HEK293 (cell line): ENCODE measurements around the gene HEPHL1.

Source experiments
- CTCF ChIA-PET: fragments of 350-600 bp; formaldehyde crosslinking; extraction: SDS; loops from one replicate; lab custom pipeline; 2021; ENCODE audit warnings: antibody characterized with exemption; lab: Yijun Ruan, JAX
- POLR2A ChIA-PET: fragments of 300-600 bp; formaldehyde crosslinking; extraction: SDS; loops from one replicate; lab custom pipeline; 2020; ENCODE audit warnings: antibody characterized with exemption, inconsistent platforms; lab: Yijun Ruan, JAX
- H3K27ac ChIP-seq: fragments of 200-500 bp; sonication (Bioruptor generic); 2 replicates; pipeline ENCODE4 v1.5.1; 2014; ENCODE audit warnings: low read depth, low read length, control low read depth, inconsistent platforms; ENCODE audit errors: extremely low read depth
- H3K36me3 ChIP-seq, 2 experiments: fragments of 200-500 bp in 1 of 2; sonication (Bioruptor generic) in 1 of 2; 1 replicate in 1 of 2; 2 replicates in 1 of 2; pipeline ENCODE4 v1.5.1; 2014 to 2017; ENCODE audit warnings: inconsistent platforms in 2 of 2, low read length in 2 of 2; ENCODE audit not compliant: control insufficient read depth in 2 of 2, insufficient read depth in 1 of 2
- H3K4me1 ChIP-seq: fragments of 200-500 bp; sonication (Bioruptor generic); 2 replicates; pipeline ENCODE4 v1.5.1; 2014; ENCODE audit warnings: mild to moderate bottlenecking, low read length, inconsistent platforms; ENCODE audit not compliant: control insufficient read depth, insufficient read depth
- H3K4me3 ChIP-seq: 2 replicates; pipeline ENCODE4 v1.5.1; 2011; ENCODE audit warnings: low read depth, mild to moderate bottlenecking, control low read depth, low read length, moderate library complexity
- H3K9me3 ChIP-seq: fragments of 200-500 bp; sonication (Bioruptor generic); 2 replicates; pipeline ENCODE4 v1.5.1; 2014; ENCODE audit warnings: low read depth, low read length, inconsistent platforms; ENCODE audit not compliant: control insufficient read depth, insufficient read depth
- BCL11B ChIP-seq: fragments of 450-650 bp; formaldehyde crosslinking; IDR thresholded peaks from 2 replicates; pipeline ENCODE4 v1.5.1; 2016; ENCODE audit warnings: low read depth, missing biosample characterization, missing genetic modification characterization
- FEZF1 ChIP-seq: fragments of 450-650 bp; formaldehyde crosslinking; IDR thresholded peaks from 2 replicates; pipeline ENCODE4 v1.5.1; 2016; ENCODE audit warnings: missing biosample characterization, missing genetic modification characterization
- HOXC10 ChIP-seq: sonication (generic); formaldehyde crosslinking; IDR thresholded peaks from 2 replicates; pipeline ENCODE4 v1.8.1; 2023; ENCODE audit warnings: mild to moderate bottlenecking, missing genetic modification reagents
- IKZF3 ChIP-seq: fragments of 450-650 bp; IDR thresholded peaks from 2 replicates; pipeline ENCODE4 v1.5.0; 2018; ENCODE audit warnings: missing biosample characterization, mild to moderate bottlenecking, missing genetic modification characterization, moderate library complexity
- PRDM1 ChIP-seq: fragments of 450-650 bp; formaldehyde crosslinking; IDR thresholded peaks from 2 replicates; pipeline ENCODE4; 2016; ENCODE audit warnings: missing biosample characterization, missing genetic modification characterization
- ZBTB17 ChIP-seq: fragments of 450-650 bp; formaldehyde crosslinking; IDR thresholded peaks from 2 replicates; pipeline ENCODE4 v1.5.1; 2016; ENCODE audit warnings: missing biosample characterization, missing genetic modification characterization
- ZFHX2 ChIP-seq: fragments of 450-650 bp; formaldehyde crosslinking; conservative IDR thresholded peaks from 2 replicates; pipeline ENCODE4 v1.5.1; 2016; ENCODE audit warnings: missing biosample characterization, missing genetic modification characterization
- ZFP37 ChIP-seq: fragments of 450-650 bp; formaldehyde crosslinking; IDR thresholded peaks from 2 replicates; pipeline ENCODE4 v1.5.1; 2016; ENCODE audit warnings: missing biosample characterization, missing genetic modification characterization
- ZNF10 ChIP-seq: fragments of 450-650 bp; formaldehyde crosslinking; IDR thresholded peaks from 2 replicates; pipeline ENCODE4 v1.5.1; 2017; ENCODE audit warnings: missing biosample characterization, missing genetic modification characterization
- ZNF138 ChIP-seq: fragments of 450-650 bp; formaldehyde crosslinking; IDR thresholded peaks from 2 replicates; pipeline ENCODE4 v1.5.1; 2016; ENCODE audit warnings: missing biosample characterization, missing genetic modification characterization, borderline replicate concordance
- ZNF223 ChIP-seq: fragments of 450-650 bp; formaldehyde crosslinking; IDR thresholded peaks from 2 replicates; pipeline ENCODE4 v1.5.1; 2016; ENCODE audit warnings: missing biosample characterization, missing genetic modification characterization
- ZNF391 ChIP-seq: fragments of 450-650 bp; formaldehyde crosslinking; IDR thresholded peaks from 2 replicates; pipeline ENCODE4 v1.5.1; 2016; ENCODE audit warnings: low read depth, missing biosample characterization, missing genetic modification characterization, borderline replicate concordance
- ZNF426 ChIP-seq: fragments of 450-650 bp; formaldehyde crosslinking; IDR thresholded peaks from 2 replicates; pipeline ENCODE4 v1.5.1; 2017; ENCODE audit warnings: missing biosample characterization, missing genetic modification characterization, mild to moderate bottlenecking, inconsistent platforms, moderate library complexity
- ZNF48 ChIP-seq: fragments of 450-650 bp; formaldehyde crosslinking; IDR thresholded peaks from 2 replicates; pipeline ENCODE4 v1.5.1; 2016; ENCODE audit warnings: missing biosample characterization, missing genetic modification characterization
- ZNF548 ChIP-seq: fragments of 450-650 bp; formaldehyde crosslinking; IDR thresholded peaks from 2 replicates; pipeline ENCODE4 v1.5.1; 2016; ENCODE audit warnings: missing biosample characterization, missing genetic modification characterization
- ZNF571 ChIP-seq: fragments of 450-650 bp; formaldehyde crosslinking; IDR thresholded peaks from 2 replicates; pipeline ENCODE4 v1.5.0; 2017; ENCODE audit warnings: missing biosample characterization, missing genetic modification characterization
- ZNF600 ChIP-seq: fragments of 450-650 bp; formaldehyde crosslinking; IDR thresholded peaks from 2 replicates; pipeline ENCODE4 v1.5.1; 2016; ENCODE audit warnings: missing biosample characterization, missing genetic modification characterization
- ZNF610 ChIP-seq: fragments of 450-650 bp; formaldehyde crosslinking; IDR thresholded peaks from 2 replicates; pipeline ENCODE4 v1.5.1; 2016; ENCODE audit warnings: missing biosample characterization, missing genetic modification characterization, borderline replicate concordance
- ZNF664 ChIP-seq: fragments of 450-650 bp; formaldehyde crosslinking; IDR thresholded peaks from 2 replicates; pipeline ENCODE4 v1.5.1; 2016; ENCODE audit warnings: missing biosample characterization, missing genetic modification characterization
- ZNF776 ChIP-seq: fragments of 450-650 bp; formaldehyde crosslinking; IDR thresholded peaks from 2 replicates; pipeline ENCODE4 v1.5.0; 2017; ENCODE audit warnings: missing biosample characterization, missing genetic modification characterization, borderline replicate concordance
- TF ChIP-seq, protein P1 (sequence below): fragments of 450-650 bp; formaldehyde crosslinking; IDR thresholded peaks from 2 replicates; pipeline ENCODE4; 2016; ENCODE audit warnings: missing biosample characterization, missing genetic modification characterization
- TF ChIP-seq, protein P2 (sequence below): fragments of 450-650 bp; formaldehyde crosslinking; IDR thresholded peaks from 2 replicates; pipeline ENCODE4 v1.5.1; 2017; ENCODE audit warnings: missing biosample characterization, missing genetic modification characterization
- TF ChIP-seq, protein P3 (sequence below): fragments of 450-650 bp; formaldehyde crosslinking; IDR thresholded peaks from 2 replicates; pipeline ENCODE4 v1.5.1; 2016; ENCODE audit warnings: missing biosample characterization, missing genetic modification characterization
- TF ChIP-seq, protein P4 (sequence below): fragments of 450-650 bp; formaldehyde crosslinking; IDR thresholded peaks from 2 replicates; pipeline ENCODE4 v1.5.1; 2017; ENCODE audit warnings: missing biosample characterization, missing genetic modification characterization
- TF ChIP-seq, protein P5 (sequence below): fragments of 450-650 bp; formaldehyde crosslinking; IDR thresholded peaks from 2 replicates; pipeline ENCODE4 v1.5.1; 2016; ENCODE audit warnings: missing biosample characterization, missing genetic modification characterization, borderline replicate concordance

HEPHL1 gene

DNA sequence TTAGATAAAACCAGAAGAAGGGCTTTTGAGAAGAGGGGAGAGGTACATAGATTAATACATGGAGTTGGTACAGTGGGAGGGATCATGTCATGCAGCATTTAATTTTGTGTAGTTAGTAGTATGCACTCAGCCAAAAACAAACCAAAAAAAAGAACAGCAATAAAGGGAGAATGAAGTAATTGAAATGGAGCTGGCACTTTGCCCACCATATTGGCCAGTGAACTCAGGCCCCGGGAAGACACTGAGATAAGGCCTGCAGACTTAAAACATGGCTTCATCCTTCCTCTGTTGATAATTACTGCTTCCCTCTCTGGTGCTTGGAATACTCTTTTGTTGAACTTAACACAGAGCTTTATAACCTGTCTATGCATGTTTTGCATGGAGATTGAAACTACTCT lies 110.6 kb downstream of the HEPHL1 start (continued):
- TF ChIP-seq, protein P1, sequence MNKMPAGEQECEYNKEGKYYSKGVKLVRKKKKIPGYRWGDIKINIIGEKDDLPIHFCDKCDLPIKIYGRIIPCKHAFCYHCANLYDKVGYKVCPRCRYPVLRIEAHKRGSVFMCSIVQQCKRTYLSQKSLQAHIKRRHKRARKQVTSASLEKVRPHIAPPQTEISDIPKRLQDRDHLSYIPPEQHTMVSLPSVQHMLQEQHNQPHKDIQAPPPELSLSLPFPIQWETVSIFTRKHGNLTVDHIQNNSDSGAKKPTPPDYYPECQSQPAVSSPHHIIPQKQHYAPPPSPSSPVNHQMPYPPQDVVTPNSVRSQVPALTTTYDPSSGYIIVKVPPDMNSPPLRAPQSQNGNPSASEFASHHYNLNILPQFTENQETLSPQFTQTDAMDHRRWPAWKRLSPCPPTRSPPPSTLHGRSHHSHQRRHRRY (tag by site-specific recombination) = no peak
- no peak for TF ChIP-seq ZNF426
- TF ChIP-seq, protein P2, sequence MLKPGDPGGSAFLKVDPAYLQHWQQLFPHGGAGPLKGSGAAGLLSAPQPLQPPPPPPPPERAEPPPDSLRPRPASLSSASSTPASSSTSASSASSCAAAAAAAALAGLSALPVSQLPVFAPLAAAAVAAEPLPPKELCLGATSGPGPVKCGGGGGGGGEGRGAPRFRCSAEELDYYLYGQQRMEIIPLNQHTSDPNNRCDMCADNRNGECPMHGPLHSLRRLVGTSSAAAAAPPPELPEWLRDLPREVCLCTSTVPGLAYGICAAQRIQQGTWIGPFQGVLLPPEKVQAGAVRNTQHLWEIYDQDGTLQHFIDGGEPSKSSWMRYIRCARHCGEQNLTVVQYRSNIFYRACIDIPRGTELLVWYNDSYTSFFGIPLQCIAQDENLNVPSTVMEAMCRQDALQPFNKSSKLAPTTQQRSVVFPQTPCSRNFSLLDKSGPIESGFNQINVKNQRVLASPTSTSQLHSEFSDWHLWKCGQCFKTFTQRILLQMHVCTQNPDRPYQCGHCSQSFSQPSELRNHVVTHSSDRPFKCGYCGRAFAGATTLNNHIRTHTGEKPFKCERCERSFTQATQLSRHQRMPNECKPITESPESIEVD = 0 out of 2 replicates have a peak, but pooled peaks have one; percentile 22
- no peak for TF ChIP-seq IKZF3 (tag by site-specific recombination)
- no peak for TF ChIP-seq ZNF571

DNA sequence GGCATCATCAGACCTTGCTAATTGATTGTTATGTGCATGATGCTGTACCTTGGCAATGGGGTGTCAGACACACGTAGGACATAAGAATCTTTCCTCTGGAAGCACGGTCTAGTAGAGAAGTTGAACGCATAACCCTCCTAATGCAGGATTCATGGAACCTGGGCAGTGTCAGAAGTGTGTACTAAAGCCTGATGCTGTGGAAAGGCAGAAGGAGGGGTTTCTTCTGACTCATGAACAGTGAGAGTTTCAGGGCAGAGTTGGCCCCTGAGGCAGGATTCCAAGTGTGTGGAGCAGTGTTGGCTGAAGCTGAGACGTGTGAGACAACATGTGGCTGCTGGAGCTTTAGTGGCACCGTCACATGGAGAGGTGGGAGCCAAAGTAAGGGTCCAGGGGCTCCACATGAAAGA lies 111.0 kb downstream of the HEPHL1 start:
- no peak overlapping the region; the same call in 1 of the 2 replicates for H3K27ac ChIP-seq
- ChIA-PET CTCF (interaction anchor here (0.8 to 1.5 kb wide), 3 partner anchors 12 to 237 kb away, joined by 3 to 8 read pairs (median 3); no protein-coding TSS in a partner anchor), POLR2A (no interaction called here)
- H3K36me3 ChIP-seq = no peaks in the 10 kb centered on the region
- H3K9me3 ChIP-seq = no peaks in the 10 kb centered on the region
- peaks cover 8% of the 10 kb centered on the region for H3K4me1 ChIP-seq
- H3K4me3 ChIP-seq = no peak overlapping the region
- TF ChIP-seq ZNF391 (tag by site-specific recombination) (no peak), HOXC10 (no peak), ZNF548 (tag by site-specific recombination) (no peak), BCL11B (tag by site-specific recombination) (no peak), ZFP37 (tag by site-specific recombination) (no peak), FEZF1 (tag by site-specific recombination) (no peak), ZNF48 (tag by site-specific recombination) (no peak), ZNF223 (tag by site-specific recombination) (no peak), ZNF664 (tag by site-specific recombination) (no peak), PRDM1 (tag by site-specific recombination) (peak; percentile 44; the same call in 1 of the 2 replicates), ZFHX2 (tag by site-specific recombination) (no peak), ZBTB17 (peak; percentile 62), ZNF138 (tag by site-specific recombination) (no peak), ZNF10 (no peak), ZNF776 (tag by site-specific recombination) (no peak), ZNF600 (tag by site-specific recombination) (peak; percentile 34; the same call in 1 of the 2 replicates), ZNF610 (no peak)
- TF ChIP-seq, protein P3, sequence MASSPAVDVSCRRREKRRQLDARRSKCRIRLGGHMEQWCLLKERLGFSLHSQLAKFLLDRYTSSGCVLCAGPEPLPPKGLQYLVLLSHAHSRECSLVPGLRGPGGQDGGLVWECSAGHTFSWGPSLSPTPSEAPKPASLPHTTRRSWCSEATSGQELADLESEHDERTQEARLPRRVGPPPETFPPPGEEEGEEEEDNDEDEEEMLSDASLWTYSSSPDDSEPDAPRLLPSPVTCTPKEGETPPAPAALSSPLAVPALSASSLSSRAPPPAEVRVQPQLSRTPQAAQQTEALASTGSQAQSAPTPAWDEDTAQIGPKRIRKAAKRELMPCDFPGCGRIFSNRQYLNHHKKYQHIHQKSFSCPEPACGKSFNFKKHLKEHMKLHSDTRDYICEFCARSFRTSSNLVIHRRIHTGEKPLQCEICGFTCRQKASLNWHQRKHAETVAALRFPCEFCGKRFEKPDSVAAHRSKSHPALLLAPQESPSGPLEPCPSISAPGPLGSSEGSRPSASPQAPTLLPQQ (tag by site-specific recombination) = 0 out of 2 replicates have a peak, but pooled peaks have one; percentile 7
- TF ChIP-seq, protein P4, sequence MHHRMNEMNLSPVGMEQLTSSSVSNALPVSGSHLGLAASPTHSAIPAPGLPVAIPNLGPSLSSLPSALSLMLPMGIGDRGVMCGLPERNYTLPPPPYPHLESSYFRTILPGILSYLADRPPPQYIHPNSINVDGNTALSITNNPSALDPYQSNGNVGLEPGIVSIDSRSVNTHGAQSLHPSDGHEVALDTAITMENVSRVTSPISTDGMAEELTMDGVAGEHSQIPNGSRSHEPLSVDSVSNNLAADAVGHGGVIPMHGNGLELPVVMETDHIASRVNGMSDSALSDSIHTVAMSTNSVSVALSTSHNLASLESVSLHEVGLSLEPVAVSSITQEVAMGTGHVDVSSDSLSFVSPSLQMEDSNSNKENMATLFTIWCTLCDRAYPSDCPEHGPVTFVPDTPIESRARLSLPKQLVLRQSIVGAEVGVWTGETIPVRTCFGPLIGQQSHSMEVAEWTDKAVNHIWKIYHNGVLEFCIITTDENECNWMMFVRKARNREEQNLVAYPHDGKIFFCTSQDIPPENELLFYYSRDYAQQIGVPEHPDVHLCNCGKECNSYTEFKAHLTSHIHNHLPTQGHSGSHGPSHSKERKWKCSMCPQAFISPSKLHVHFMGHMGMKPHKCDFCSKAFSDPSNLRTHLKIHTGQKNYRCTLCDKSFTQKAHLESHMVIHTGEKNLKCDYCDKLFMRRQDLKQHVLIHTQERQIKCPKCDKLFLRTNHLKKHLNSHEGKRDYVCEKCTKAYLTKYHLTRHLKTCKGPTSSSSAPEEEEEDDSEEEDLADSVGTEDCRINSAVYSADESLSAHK (tag by site-specific recombination) = peak; percentile 96
- TF ChIP-seq, protein P5, sequence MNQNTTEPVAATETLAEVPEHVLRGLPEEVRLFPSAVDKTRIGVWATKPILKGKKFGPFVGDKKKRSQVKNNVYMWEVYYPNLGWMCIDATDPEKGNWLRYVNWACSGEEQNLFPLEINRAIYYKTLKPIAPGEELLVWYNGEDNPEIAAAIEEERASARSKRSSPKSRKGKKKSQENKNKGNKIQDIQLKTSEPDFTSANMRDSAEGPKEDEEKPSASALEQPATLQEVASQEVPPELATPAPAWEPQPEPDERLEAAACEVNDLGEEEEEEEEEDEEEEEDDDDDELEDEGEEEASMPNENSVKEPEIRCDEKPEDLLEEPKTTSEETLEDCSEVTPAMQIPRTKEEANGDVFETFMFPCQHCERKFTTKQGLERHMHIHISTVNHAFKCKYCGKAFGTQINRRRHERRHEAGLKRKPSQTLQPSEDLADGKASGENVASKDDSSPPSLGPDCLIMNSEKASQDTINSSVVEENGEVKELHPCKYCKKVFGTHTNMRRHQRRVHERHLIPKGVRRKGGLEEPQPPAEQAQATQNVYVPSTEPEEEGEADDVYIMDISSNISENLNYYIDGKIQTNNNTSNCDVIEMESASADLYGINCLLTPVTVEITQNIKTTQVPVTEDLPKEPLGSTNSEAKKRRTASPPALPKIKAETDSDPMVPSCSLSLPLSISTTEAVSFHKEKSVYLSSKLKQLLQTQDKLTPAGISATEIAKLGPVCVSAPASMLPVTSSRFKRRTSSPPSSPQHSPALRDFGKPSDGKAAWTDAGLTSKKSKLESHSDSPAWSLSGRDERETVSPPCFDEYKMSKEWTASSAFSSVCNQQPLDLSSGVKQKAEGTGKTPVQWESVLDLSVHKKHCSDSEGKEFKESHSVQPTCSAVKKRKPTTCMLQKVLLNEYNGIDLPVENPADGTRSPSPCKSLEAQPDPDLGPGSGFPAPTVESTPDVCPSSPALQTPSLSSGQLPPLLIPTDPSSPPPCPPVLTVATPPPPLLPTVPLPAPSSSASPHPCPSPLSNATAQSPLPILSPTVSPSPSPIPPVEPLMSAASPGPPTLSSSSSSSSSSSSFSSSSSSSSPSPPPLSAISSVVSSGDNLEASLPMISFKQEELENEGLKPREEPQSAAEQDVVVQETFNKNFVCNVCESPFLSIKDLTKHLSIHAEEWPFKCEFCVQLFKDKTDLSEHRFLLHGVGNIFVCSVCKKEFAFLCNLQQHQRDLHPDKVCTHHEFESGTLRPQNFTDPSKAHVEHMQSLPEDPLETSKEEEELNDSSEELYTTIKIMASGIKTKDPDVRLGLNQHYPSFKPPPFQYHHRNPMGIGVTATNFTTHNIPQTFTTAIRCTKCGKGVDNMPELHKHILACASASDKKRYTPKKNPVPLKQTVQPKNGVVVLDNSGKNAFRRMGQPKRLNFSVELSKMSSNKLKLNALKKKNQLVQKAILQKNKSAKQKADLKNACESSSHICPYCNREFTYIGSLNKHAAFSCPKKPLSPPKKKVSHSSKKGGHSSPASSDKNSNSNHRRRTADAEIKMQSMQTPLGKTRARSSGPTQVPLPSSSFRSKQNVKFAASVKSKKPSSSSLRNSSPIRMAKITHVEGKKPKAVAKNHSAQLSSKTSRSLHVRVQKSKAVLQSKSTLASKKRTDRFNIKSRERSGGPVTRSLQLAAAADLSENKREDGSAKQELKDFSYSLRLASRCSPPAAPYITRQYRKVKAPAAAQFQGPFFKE (tag by site-specific recombination) = no peak
